ENCODE measurements around the gene KCNK15.
"Not testable (repeated sequence)": the region's sequence is repeated elsewhere in the genome, so short reads cannot be mapped to it uniquely, and the experiment has no call there.

The KCNK15 gene

DNA sequence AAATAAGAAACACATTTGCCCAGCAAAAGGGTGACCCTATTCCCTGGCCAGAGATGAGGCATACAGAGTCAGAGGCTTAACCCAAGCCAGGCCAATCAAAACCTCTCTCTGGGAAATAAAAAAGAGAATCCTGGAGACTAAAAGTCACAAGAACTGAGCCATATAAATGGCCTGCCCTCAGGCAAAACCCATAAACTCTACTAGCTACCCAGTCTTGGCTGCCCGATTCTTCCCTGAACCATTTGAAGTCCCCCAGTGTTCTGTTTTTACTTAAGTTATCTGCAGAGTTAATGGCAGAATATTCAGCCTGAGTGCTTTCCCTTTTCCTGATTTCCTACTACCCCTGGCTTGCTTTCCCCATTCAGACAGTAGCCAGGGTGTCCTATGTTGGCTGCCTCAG lies 13.9 kb downstream of the KCNK15 start:
- DNase-seq: no peak

- no peak for DNase-seq
Observed at GRCh38 chr20:44761423-44761822, 15.8 kb downstream of the KCNK15 start.

DNA sequence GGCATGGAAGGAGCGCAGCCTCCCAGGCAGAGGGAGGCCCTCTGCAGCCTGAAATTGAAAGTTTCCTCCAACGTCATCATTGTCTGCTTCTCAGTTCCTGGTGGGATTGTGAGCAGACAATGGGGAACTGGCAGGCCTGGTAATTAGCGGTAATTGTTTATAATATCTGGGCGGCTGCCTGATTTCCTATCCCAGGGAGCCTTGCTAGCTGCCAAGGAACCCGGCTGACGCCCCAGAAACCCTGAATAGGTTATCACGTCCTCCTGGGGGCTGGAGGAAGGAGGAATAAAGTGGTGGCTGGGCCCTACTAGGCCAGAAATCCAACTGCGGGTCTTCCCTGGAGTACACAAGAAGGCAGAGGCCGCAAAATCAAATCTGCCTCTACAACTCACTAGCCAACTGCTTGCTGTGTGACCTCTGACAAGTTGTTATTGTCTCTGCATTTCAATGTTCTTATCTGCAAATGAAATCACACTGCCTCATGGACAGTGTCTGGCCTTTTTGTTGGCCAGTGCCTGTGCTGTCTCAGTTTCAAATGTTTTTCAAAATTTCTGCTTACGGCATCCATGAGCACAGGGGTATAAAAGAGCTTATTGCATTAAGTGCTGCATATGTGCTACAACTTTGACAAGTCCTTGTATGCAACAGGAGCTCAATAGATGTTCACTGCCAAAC lies 16.9 kb downstream of the KCNK15 start:
- DNase-seq: no peak

GRCh38 chr20:44763798-44764197 lies 18.1 kb downstream of the KCNK15 start:
- DNase-seq: not testable (repeated sequence)

- DNase-seq: no peak
Observed at GRCh38 chr20:44765091-44765490, 19.4 kb downstream of the KCNK15 start.

DNA sequence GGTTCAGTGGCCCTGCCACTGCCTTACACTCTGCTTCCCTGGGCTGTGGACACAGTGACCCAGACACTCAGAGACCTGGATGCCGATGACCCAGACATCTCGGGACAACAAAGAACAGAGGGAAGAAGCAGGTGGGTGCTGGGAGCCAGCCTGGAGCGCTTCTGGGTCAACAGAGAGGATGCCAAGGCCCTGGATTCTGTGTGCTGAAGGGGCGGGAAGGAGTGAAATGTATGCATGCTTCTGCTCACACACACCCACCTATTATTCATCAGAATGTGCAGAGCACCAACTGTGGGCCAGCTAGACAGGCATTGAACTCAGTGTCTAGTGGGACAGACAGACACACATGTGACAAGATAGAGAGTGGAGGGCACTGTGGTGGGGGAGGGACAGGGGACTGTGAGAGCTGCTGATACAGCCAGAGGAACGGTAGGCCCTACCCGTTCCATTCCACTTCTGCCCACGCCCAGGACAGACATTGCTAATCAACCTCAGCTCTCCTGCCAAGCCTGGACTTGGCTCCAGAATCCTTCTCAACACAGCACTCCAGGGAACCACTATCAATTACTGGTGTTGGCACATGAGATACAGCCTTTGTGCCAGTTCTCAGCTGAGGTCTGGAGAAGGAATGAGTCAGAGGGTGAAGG lies 20.2 kb downstream of the KCNK15 start:
- DNase-seq: no peak

DNA sequence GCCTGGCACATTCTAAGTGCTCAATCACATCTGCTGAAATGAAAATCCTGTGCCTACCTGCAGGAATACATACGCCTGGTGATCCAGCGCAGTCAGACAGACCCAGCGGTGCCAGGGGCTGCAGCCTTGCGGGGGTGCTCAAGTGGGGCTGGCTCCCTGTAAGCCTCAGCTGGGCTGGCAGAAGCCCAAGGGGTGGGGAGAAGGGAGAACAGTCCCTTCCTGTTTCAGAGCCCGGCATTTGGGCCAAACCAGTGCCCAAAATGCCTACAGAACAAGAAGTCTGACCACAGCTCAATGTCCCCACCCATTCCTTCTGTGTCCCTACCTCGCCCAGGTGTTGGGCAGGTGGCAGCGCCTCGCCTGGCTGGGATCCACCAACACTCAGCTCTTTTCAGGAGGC lies 22.6 kb downstream of the KCNK15 start:
- DNase-seq: no peak

GRCh38 chr20:44768854-44769480 lies 23.3 kb downstream of the KCNK15 start:
- DNase-seq: no peak

DNA sequence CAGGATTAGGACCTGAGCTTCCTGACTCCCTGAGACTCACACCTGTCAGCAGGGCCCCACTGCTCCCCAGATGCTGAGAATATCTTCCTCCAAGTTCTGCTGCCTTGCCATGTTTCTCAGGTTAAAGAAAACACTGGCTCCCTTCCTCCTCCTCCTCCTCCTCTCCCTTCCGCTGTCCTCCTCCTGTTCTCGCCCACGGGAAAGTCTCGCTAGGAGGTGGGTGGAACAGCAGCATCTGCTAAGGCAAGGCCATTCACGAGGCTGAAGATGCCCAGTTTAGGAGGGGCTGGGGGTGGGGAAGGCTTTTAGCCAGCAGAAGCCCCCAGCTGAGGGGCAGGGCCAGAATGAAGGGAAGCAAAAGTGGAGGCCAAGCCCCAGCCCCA lies 23.8 kb downstream of the KCNK15 start:
- DNase-seq: no peak

DNA sequence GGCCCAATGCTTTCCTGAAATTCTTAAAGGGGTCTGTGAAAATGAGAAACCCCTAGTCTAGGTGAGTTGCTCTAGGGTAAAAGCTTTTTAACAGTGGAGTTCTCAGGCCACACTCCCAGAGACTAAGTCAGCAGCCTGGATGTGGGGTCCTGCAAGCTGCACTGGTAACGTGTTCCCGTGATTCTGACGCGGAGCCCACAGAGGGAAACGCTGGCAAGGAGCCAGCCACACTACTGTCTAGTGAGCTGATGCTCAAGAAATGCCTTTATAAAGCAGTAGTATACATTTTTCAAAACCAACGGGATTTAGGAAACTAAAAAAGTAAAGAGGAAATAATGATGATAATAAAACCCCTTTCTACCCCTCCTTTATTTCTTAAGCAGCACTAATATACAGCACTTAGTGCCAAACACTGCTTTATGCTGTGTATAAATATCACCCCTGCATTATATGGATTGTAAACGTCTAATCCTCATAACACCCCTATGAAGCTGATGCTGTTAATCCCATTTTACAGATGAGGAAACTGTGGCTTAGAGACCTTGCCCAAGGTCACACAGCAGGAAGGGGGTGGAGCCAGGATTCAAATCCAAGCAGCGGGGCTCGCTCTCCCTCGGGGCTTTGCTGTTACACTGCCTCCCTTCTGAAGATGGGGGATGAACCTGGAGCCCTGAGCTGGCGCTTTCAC lies 25.0 kb downstream of the KCNK15 start:
- DNase-seq: no peak

GRCh38 chr20:44771172-44771535 lies 25.5 kb downstream of the KCNK15 start:
- DNase-seq: no peak

DNA sequence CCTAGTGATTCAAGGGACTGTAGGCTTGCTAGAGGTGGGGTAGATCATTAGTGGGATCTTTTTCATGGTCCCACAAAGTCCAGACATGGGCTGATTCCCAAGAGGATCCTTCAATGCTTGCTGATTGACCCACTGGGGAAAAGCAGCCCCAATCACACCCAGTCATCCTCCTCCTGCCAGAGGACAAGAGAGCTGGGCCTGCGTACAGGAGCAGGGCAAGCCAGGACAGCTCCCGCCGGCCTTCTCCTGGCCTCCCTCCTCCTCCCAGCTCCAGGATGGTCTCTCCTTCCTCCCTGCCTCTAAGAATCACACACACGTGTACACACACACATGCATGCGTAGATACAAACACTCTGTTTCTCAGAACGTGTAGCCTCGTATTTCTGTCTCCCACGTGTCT lies 27.0 kb downstream of the KCNK15 start:
- no peak for DNase-seq

DNA sequence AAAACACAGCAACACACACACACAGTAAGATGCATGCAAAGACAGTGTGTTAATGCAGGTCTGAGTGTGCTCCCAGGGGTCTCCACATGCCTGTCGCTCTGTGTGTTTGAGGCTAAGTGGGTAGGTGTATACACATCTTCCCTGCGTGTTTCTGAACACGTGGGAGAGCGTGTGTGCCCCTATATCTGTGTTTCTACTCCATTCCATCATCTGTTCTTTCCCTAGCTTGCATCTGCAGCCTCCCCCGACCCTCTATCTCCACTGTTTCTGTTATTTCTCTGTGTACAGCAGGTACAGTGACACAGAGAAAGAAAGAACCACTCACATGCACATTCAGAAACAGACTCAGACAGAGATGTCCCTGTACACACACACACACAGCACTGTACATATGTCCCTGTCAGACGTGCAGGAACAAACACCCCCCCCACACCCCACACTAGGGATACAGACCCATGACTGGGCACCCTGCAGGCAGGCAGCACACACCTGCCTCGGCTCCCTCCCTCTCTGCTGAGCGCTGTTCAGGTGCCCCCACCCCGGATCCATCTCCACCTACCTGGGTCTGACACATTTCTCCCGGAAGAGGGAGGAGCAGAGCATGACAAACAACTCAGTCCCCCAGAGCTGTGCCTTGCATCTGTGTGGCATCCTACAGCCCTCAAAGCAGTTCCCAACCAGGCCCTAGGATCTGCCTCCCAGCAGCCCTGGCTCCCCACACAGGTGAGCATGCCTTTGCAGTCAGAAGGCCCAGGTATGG lies 27.6 kb downstream of the KCNK15 start:
- no peak for DNase-seq

DNA sequence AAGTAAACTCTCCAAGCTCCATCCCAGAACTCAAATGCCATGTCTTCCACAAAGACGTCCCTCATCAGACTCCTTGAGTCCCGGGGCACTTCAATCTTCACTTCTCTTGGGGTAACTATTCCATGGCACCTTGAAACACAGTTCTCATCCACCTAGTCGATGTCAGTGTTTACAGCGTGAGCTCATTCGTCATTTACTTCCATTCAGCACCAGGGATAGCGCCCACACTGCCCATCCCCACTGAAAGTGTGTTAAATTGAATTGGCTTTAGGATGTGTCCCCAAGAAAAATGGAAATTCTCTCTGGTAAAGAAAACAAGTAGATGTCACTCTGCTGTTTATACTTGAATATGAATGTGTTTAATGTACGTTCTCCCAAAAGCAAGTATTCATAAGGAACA lies 31.3 kb downstream of the KCNK15 start:
- DNase-seq: no peak

GRCh38 chr20:44780226-44780625 lies 34.6 kb downstream of the KCNK15 start:
- DNase-seq: no peak

DNA sequence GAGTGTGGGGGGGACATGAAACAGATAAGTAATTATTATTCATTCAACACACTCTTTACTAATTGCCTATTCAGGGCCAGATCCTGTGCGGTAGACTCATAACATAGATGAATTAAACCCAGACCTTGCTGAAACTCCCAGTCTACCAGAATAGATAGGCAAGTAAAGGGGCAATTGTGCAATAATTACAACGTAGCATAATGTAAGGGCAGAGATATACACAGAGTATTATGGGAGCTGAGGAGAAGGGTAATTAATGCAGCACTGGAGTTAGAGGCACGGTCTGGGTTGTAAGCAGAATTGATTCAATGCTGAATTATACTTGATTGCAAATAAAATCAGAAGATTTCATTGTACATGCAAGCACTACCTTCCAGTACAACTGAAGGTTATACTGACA lies 35.5 kb downstream of the KCNK15 start:
- DNase-seq: no peak

GRCh38 chr20:44781791-44782190 lies 36.1 kb downstream of the KCNK15 start:
- no peak for DNase-seq

- no peak for DNase-seq
Observed at GRCh38 chr20:44784688-44785087, 39.0 kb downstream of the KCNK15 start.

DNA sequence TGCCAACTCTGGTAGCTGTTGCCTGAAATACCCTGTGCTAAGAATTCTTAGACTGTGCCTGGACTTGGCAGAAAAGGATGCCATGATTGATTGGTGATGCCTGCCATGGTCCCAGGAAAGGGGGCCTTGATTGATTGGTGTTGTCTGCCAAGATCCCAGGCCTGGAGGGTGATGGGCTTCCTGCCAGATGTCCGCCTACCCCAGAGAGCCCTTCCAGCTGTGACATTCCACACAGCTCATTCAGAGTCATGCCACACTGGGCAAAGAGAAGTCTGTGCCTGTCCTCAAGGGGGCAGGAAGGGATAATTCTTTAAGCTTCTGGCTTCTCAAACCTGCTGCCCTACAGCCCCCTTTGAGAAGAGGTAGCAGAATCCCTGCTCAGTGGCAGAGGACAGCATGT lies 40.1 kb downstream of the KCNK15 start:
- peak; percentile 3 for DNase-seq

GRCh38 chr20:44787299-44787698 lies 41.6 kb downstream of the KCNK15 start:
- no peak for DNase-seq

DNA sequence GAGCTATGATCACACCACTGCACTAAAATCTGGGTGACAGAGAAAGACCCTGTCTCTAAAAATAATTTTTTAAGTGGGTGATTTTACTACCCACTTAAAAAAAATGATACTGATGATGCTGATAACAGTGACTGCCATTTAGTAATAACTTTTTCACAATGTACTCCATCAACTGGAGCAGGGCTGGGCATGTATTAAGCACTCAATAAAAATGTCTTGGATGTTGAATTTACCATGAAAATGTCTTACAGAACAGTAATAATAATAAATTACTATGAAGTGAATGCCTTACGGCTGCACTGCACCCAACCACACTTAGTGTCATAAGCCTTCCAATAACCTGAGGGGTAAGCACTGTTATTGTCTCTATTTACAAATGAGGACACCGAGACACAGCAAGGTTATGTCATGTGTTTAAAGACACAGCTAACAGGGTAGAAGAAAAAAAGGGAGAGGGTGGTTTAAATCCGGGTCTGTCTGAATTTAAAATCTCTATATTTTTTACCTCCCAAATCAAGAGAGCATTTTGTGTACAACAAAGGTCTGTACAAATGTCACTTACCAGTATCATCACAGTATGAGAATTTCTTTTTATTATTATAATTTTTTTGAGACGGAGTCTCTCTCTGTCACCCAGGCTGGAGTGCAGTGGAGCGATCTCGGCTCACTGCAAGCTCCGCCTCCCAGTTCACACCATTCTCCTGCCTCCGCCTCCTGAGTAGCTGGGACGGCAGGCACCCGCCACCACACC lies 43.2 kb downstream of the KCNK15 start:
- no peak for DNase-seq

DNA sequence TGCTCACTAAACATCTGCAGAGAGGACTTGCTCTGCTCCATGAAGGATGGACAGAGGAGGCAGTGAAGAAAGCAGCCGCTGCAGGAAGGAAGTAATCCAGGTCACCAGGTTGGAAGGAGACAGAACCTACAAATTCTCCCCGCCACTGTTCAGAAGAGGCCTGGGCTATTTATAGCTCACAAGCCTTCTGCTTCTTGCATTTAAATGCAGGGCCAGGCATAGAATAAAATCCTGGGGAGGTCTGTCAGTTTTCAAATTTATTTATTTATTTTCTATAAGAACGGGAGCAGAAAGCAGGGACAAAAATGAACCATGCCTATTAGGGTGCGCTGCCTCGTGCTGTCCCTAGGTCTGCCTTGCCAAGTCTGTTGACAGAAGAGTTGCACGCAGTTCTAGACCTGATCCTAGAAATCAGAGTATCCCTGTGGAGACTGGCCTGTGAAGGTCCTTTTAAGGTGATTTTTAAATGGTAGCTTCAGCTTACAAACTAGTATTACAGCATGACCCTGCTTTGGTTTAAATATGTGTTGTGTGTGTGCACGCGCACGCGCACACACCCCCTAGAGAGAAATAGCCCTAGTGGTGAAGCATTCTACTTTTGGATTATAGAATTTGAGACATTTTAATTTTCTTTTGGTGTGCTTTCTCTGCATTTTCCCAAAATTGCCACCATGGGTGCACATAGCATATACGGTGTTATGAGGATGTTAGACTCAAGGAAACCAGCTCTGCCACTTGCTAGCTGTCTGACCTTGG lies 45.2 kb downstream of the KCNK15 start:
- DNase-seq: no peak

Measured in NCI-H2171 (cell line).